Neuronal stem cell (in vitro differentiated cells): ENCODE measurements around the gene VGLL4.
A peak's percentile ranks its signal among the peaks of the same experiment; 100 is the strongest.
"Not testable (repeated sequence)": the region's sequence is repeated elsewhere in the genome, so short reads cannot be mapped to it uniquely, and the experiment has no call there.

Experiments
- DNase-seq: peaks from one replicate; pipeline ENCODE4 v3.0.0-alpha.2; 2013; ENCODE audit warnings: low spot score
- H2AFZ ChIP-seq: one replicate; pipeline ENCODE4 v1.6.1; 2013; ENCODE audit warnings: mild to moderate bottlenecking, low read length, inconsistent platforms
- H2AK5ac ChIP-seq: 2 replicates; pipeline ENCODE4 v1.6.1; 2013; ENCODE audit warnings: low read depth, mild to moderate bottlenecking, inconsistent platforms, low read length, moderate library complexity, mixed read lengths
- H2BK120ac ChIP-seq: 2 replicates; pipeline ENCODE4 v1.6.1; 2013; ENCODE audit warnings: low read depth, mild to moderate bottlenecking, inconsistent platforms, low read length, moderate library complexity, mixed read lengths
- H2BK12ac ChIP-seq: one replicate; pipeline ENCODE4 v1.6.1; 2013; ENCODE audit warnings: low read length, inconsistent platforms
- H2BK15ac ChIP-seq: 2 replicates; pipeline ENCODE4 v1.6.1; 2013; ENCODE audit warnings: mild to moderate bottlenecking, low read length, inconsistent platforms, mixed read lengths
- H2BK5ac ChIP-seq: one replicate; pipeline ENCODE4 v1.6.1; 2013; ENCODE audit warnings: inconsistent platforms, mild to moderate bottlenecking, low read length, moderate library complexity
- H3K14ac ChIP-seq: one replicate; pipeline ENCODE4 v1.6.1; 2013; ENCODE audit warnings: low read length, inconsistent platforms
- H3K18ac ChIP-seq: 2 replicates; pipeline ENCODE4 v1.6.1; 2013; ENCODE audit warnings: low read length, inconsistent platforms
- H3K23ac ChIP-seq: 2 replicates; pipeline ENCODE4 v1.6.1; 2013; ENCODE audit warnings: low read depth, mild to moderate bottlenecking, mixed read lengths, low read length, inconsistent platforms; ENCODE audit not compliant: poor library complexity
- H3K27ac ChIP-seq: replicated peaks from 3 replicates; pipeline ENCODE4 v1.5.1; 2013; ENCODE audit warnings: low read length, inconsistent platforms
- H3K27me3 ChIP-seq, 3 experiments: 2 replicates each; pipeline ENCODE4 v1.6.1; 2013; ENCODE audit warnings: low read length in 3 of 3, mild to moderate bottlenecking in 2 of 3, inconsistent platforms in 1 of 3, low read depth in 1 of 3, mixed read lengths in 1 of 3, moderate library complexity in 1 of 3; ENCODE audit not compliant: control insufficient read depth in 3 of 3, insufficient read depth in 3 of 3
- H3K36me3 ChIP-seq, 2 donors: replicated peaks in 1 of 2; 2 replicates each; pipeline ENCODE4 v1.6.1; 2013; ENCODE audit warnings: low read length in 2 of 2; ENCODE audit not compliant: control insufficient read depth in 2 of 2, insufficient read depth in 2 of 2
- H3K4ac ChIP-seq: 2 replicates; pipeline ENCODE4 v1.6.1; 2013; ENCODE audit warnings: inconsistent platforms, mild to moderate bottlenecking, low read length, moderate library complexity
- H3K4me1 ChIP-seq, 2 donors: 1 replicate in 1 of 2; 2 replicates in 1 of 2; pipeline ENCODE4 v1.6.1; 2013; ENCODE audit warnings: low read length in 2 of 2, low read depth in 1 of 2; ENCODE audit not compliant: control insufficient read depth in 2 of 2, insufficient read depth in 1 of 2
- H3K4me2 ChIP-seq: one replicate; pipeline ENCODE4 v1.6.1; 2013; ENCODE audit warnings: mild to moderate bottlenecking, low read length, inconsistent platforms; ENCODE audit not compliant: insufficient read depth, poor library complexity, severe bottlenecking
- H3K4me3 ChIP-seq, 2 donors: 2 replicates each; pipeline ENCODE4 v1.5.1; 2013; ENCODE audit warnings: low read length in 2 of 2, mild to moderate bottlenecking in 2 of 2, inconsistent platforms in 1 of 2, moderate library complexity in 1 of 2
- H3K79me1 ChIP-seq: one replicate; pipeline ENCODE4 v1.6.1; 2013; ENCODE audit warnings: low read depth, mild to moderate bottlenecking, inconsistent platforms, low read length, moderate library complexity
- H3K9ac ChIP-seq: one replicate; pipeline ENCODE4 v1.6.1; 2013; ENCODE audit warnings: mild to moderate bottlenecking, low read depth, low read length, inconsistent platforms; ENCODE audit not compliant: poor library complexity
- H3K9me3 ChIP-seq, 2 donors: replicated peaks in 1 of 2; 2 replicates each; pipeline versions ENCODE3 to v1.6.1; 2013; ENCODE audit warnings: low read length in 2 of 2, mild to moderate bottlenecking in 2 of 2, inconsistent platforms in 1 of 2, low read depth in 1 of 2, mixed read lengths in 1 of 2, moderate library complexity in 1 of 2; ENCODE audit not compliant: control insufficient read depth in 2 of 2, insufficient read depth in 1 of 2
- H4K8ac ChIP-seq: one replicate; pipeline ENCODE4 v1.6.1; 2013; ENCODE audit warnings: low read depth, mild to moderate bottlenecking, inconsistent platforms, low read length, moderate library complexity
- H4K91ac ChIP-seq: one replicate; pipeline ENCODE4 v1.6.1; 2013; ENCODE audit warnings: low read length, low read depth, mild to moderate bottlenecking, inconsistent platforms; ENCODE audit not compliant: poor library complexity
- WGBS, 2 donors: extraction: QIAGEN DNeasy Blood & Tissue Kit; methylation state at CpG; one replicate each; pipeline ENCODE4 v1.1.7; 2013; ENCODE audit warnings: missing lambda C conversion rate in 2 of 2, mixed read lengths in 1 of 2; ENCODE audit not compliant: insufficient read length in 2 of 2, insufficient replicate concordance in 1 of 2; ENCODE audit errors: extremely low coverage in 2 of 2; 5-methylcytosine and 5-hydroxymethylcytosine counted together

VGLL4 gene

GRCh38 chr3:11690863-11691766, 47.4 kb upstream of the VGLL4 start:
- Histone ChIP-seq H3K4ac (no peak overlapping the region), H3K4me3 (no peak overlapping the region), H2BK5ac (no peak overlapping the region), H3K9ac (no peak overlapping the region), H4K91ac (no peak overlapping the region), H3K23ac (no peak overlapping the region), H3K27ac (no peak overlapping the region), H2AK5ac (no peak overlapping the region), H3K14ac (no peak overlapping the region), H2AFZ (no peak overlapping the region), H3K9me3 (no peaks in the 10 kb centered on the region), H2BK15ac (no peak overlapping the region), H3K36me3 (no peaks in the 10 kb centered on the region), H3K27me3 (no peaks in the 10 kb centered on the region), H2BK12ac (no peak overlapping the region), H3K79me1 (no peaks in the 10 kb centered on the region), H4K8ac (no peak overlapping the region), H2BK120ac (no peak overlapping the region), H3K18ac (no peak overlapping the region), H3K4me2 (no peak overlapping the region), H3K4me1 (peaks cover 0 to 2% of the 10 kb centered on the region in 2 donors)
- no CpG with 5 or more reads among the region's 8 CpGs for WGBS, 2 donors
- no peak for DNase-seq

- Histone ChIP-seq H2BK5ac (no peak overlapping the region), H3K4me1 (peaks cover 0 to 2% of the 10 kb centered on the region in 2 donors), H2AFZ (no peak overlapping the region), H3K9ac (no peak overlapping the region), H4K8ac (no peak overlapping the region), H3K4ac (no peak overlapping the region), H3K23ac (no peak overlapping the region), H3K79me1 (no peaks in the 10 kb centered on the region), H3K36me3 (no peaks in the 10 kb centered on the region), H3K27me3 (no peaks in the 10 kb centered on the region), H3K18ac (no peak overlapping the region), H3K9me3 (no peaks in the 10 kb centered on the region), H2BK12ac (no peak overlapping the region), H4K91ac (no peak overlapping the region), H3K4me3 (no peak overlapping the region), H2BK120ac (no peak overlapping the region), H2BK15ac (no peak overlapping the region), H3K14ac (no peak overlapping the region), H2AK5ac (no peak overlapping the region), H3K27ac (no peak overlapping the region), H3K4me2 (no peak overlapping the region)
- WGBS, 2 donors, result no CpG with 5 or more reads among the region's 8 CpGs
- no peak for DNase-seq
Measured at GRCh38 chr3:11689749-11690148, 46.0 kb upstream of the VGLL4 start.

- not testable (repeated sequence) for H3K27ac ChIP-seq, H3K27me3 ChIP-seq, H2AK5ac ChIP-seq, H3K4me2 ChIP-seq, H2BK15ac ChIP-seq, H3K23ac ChIP-seq, H2AFZ ChIP-seq, H3K4ac ChIP-seq, H2BK12ac ChIP-seq, H2BK5ac ChIP-seq, H3K9me3 ChIP-seq, H3K14ac ChIP-seq, H3K4me3 ChIP-seq, H3K18ac ChIP-seq, H4K91ac ChIP-seq, DNase-seq, H3K9ac ChIP-seq, H4K8ac ChIP-seq, H3K4me1 ChIP-seq, H3K79me1 ChIP-seq, H2BK120ac ChIP-seq, H3K36me3 ChIP-seq
- WGBS, 2 donors, result no CpG with 5 or more reads among the region's 6 CpGs
Measured at GRCh38 chr3:11684980-11685379, 41.3 kb upstream of the VGLL4 start.

GRCh38 chr3:11680509-11680908, 36.8 kb upstream of the VGLL4 start:
- H3K9me3 ChIP-seq, result peaks cover 0 to 3% of the 10 kb centered on the region in 2 donors
- no peak overlapping the region for H3K14ac ChIP-seq
- H2AFZ ChIP-seq, result no peak overlapping the region
- WGBS, 2 donors, result no CpG with 5 or more reads among the region's 14 CpGs
- H4K91ac ChIP-seq, result no peak overlapping the region
- no peak overlapping the region for H3K4me2 ChIP-seq
- peak overlapping the region; percentile 14 for H2AK5ac ChIP-seq
- H2BK120ac ChIP-seq, result no peak overlapping the region
- DNase-seq, result no peak
- no peak overlapping the region for H4K8ac ChIP-seq
- H3K9ac ChIP-seq, result peak overlapping the region; percentile 44
- no peak overlapping the region for H3K27ac ChIP-seq
- H2BK15ac ChIP-seq, result no peak overlapping the region
- H3K18ac ChIP-seq, result peak overlapping the region; percentile 80
- no peaks in the 10 kb centered on the region for H3K27me3 ChIP-seq
- no peak overlapping the region for H3K4ac ChIP-seq
- no peaks in the 10 kb centered on the region for H3K36me3 ChIP-seq
- no peak overlapping the region for H3K23ac ChIP-seq
- H3K4me3 ChIP-seq, result no peak overlapping the region
- H3K79me1 ChIP-seq, result peaks cover 6% of the 10 kb centered on the region
- peaks cover 0 to 4% of the 10 kb centered on the region in 2 donors for H3K4me1 ChIP-seq
- no peak overlapping the region for H2BK5ac ChIP-seq
- H2BK12ac ChIP-seq, result no peak overlapping the region
